ENCODE data around the gene LCN2.

DNA sequence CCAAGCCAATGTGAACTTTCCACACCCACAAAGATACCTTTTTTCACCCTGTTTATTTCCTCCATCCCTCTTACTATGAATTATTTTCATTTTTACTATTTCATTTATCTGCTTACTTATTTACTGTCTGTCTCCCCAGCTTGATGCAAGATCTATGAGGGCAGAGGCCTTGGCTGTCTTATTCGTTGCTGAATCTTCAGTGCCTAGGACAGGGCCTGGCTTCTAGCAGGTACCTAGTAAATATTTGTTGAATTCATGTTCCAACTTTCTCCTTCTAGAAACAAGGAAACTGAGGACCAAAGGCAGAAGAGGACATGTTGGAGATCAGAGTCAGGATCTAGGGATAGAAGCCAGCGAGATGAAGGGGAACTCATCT is 53.4 kb downstream of the LCN2 start:
- TF ChIP-seq, protein P1, sequence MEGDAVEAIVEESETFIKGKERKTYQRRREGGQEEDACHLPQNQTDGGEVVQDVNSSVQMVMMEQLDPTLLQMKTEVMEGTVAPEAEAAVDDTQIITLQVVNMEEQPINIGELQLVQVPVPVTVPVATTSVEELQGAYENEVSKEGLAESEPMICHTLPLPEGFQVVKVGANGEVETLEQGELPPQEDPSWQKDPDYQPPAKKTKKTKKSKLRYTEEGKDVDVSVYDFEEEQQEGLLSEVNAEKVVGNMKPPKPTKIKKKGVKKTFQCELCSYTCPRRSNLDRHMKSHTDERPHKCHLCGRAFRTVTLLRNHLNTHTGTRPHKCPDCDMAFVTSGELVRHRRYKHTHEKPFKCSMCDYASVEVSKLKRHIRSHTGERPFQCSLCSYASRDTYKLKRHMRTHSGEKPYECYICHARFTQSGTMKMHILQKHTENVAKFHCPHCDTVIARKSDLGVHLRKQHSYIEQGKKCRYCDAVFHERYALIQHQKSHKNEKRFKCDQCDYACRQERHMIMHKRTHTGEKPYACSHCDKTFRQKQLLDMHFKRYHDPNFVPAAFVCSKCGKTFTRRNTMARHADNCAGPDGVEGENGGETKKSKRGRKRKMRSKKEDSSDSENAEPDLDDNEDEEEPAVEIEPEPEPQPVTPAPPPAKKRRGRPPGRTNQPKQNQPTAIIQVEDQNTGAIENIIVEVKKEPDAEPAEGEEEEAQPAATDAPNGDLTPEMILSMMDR (IDR thresholded peaks at IDR 0.05) = no peak
- TF ChIP-seq POLR2A (IDR thresholded peaks at IDR 0.05) = no peak

Measured in body of pancreas (tissue), 4 donors.